Keratinocyte (primary cell): ENCODE measurements around the gene EIF2B2. TPM values are rescaled to one million over a fixed set of nuclear protein-coding genes. Genes with fewer than 3 reads are reported as not detected.

ENCODE experiments used
- DNase-seq: peaks from one replicate; pipeline ENCODE4 v3.0.0-alpha.2; 2011; ENCODE audit warnings: low read depth, missing footprints, low spot score
- FAIRE-seq: peaks from 2 replicates; lab custom pipeline; 2011; peaks lifted over from hg19 to GRCh38; lab: Jason Lieb, UNC
- H2AFZ ChIP-seq: 2 replicates; pipeline ENCODE4 v1.6.0; 2012; ENCODE audit warnings: low read length, control low read depth, inconsistent platforms; ENCODE audit not compliant: control insufficient read depth
- H3K27ac ChIP-seq: 2 replicates; pipeline ENCODE4 v1.5.1; 2011; ENCODE audit warnings: low read length; ENCODE audit not compliant: control insufficient read depth, insufficient read depth
- H3K27me3 ChIP-seq: 3 replicates; pipeline ENCODE4 v1.6.0; 2011; ENCODE audit warnings: low read length; ENCODE audit not compliant: control insufficient read depth, insufficient read depth; ENCODE audit errors: extremely low read depth
- H3K36me3 ChIP-seq, 2 experiments: 2 replicates in 1 of 2; 3 replicates in 1 of 2; pipeline ENCODE4 v1.5.1; 2011; ENCODE audit warnings: low read length in 2 of 2, mild to moderate bottlenecking in 1 of 2; ENCODE audit not compliant: control insufficient read depth in 2 of 2, insufficient read depth in 2 of 2; ENCODE audit errors: extremely low read depth in 1 of 2
- H3K4me1 ChIP-seq: 3 replicates; pipeline ENCODE4 v1.5.1; 2011; ENCODE audit warnings: low read length; ENCODE audit not compliant: control insufficient read depth, insufficient read depth; ENCODE audit errors: extremely low read depth
- H3K4me2 ChIP-seq: 3 replicates; pipeline ENCODE4 v1.6.0; 2011; ENCODE audit warnings: low read depth, low read length; ENCODE audit not compliant: control insufficient read depth, insufficient read depth; ENCODE audit errors: extremely low read depth
- H3K4me3 ChIP-seq, 3 experiments: fragments of 200-600 bp in 1 of 3; sonication (generic) in 1 of 3; 2 replicates in 2 of 3; 3 replicates in 1 of 3; pipeline ENCODE4 v1.5.1; 2011 to 2016; ENCODE audit warnings: low read length in 3 of 3, mild to moderate bottlenecking in 3 of 3, control low read depth in 2 of 3, inconsistent platforms in 1 of 3, low read depth in 1 of 3, mixed read lengths in 1 of 3, mixed run types in 1 of 3, moderate library complexity in 1 of 3; ENCODE audit not compliant: control insufficient read depth in 2 of 3, insufficient read depth in 2 of 3; ENCODE audit errors: extremely low read depth in 1 of 3
- H3K79me2 ChIP-seq: 2 replicates; pipeline ENCODE4 v1.6.0; 2012; ENCODE audit warnings: low read length; ENCODE audit not compliant: control insufficient read depth, insufficient read depth
- H3K9ac ChIP-seq: 3 replicates; pipeline ENCODE4 v1.6.0; 2011; ENCODE audit warnings: low read length; ENCODE audit not compliant: control insufficient read depth, insufficient read depth; ENCODE audit errors: extremely low read depth
- H3K9me1 ChIP-seq: 3 replicates; pipeline ENCODE4 v1.6.0; 2011; ENCODE audit warnings: low read length; ENCODE audit not compliant: control insufficient read depth, insufficient read depth; ENCODE audit errors: extremely low read depth
- H3K9me3 ChIP-seq: 2 replicates; pipeline ENCODE4 v1.5.1; 2012; ENCODE audit warnings: low read depth, low read length; ENCODE audit not compliant: control insufficient read depth
- H4K20me1 ChIP-seq: 3 replicates; pipeline ENCODE4 v1.6.0; 2011; ENCODE audit warnings: low read length; ENCODE audit not compliant: control insufficient read depth, insufficient read depth; ENCODE audit errors: extremely low read depth
- EZH2 ChIP-seq: IDR thresholded peaks from one replicate; pipeline ENCODE4 v1.6.1; 2012; ENCODE audit warnings: inconsistent platforms, mild to moderate bottlenecking, low read length, moderate library complexity
- dilution Hi-C: fragments of 300-500 bp; cut with MboI; formaldehyde crosslinking; loops from one replicate; pipeline ENCODE4 v1.7.0; 2020; ENCODE audit warnings: low sequenced_read_pairs; ENCODE audit not compliant: extremely low pct_ligation_motif_present
- polyA plus RNA-seq, 5 experiments: library from polyadenylated mRNA; depleted of rRNA in 3 of 5; stranded (reverse) in 3 of 5; stranded (forward) in 1 of 5; unstranded in 1 of 5; fragments of >200 nt; gene quantifications; 1 replicate in 1 of 5; 2 replicates in 3 of 5; 3 replicates in 1 of 5; pipeline versions ENCODE4 v1.2.1 to v1.2.3, GENCODE V29; 2011 to 2012; ENCODE audit warnings: missing spikeins in 2 of 5, low read depth in 1 of 5, low replicate concordance in 1 of 5
- TF ChIP-seq, protein P1 (sequence below), 3 experiments: IDR thresholded peaks in 1 of 3; conservative IDR thresholded peaks in 1 of 3; optimal IDR thresholded peaks in 1 of 3; 2 replicates in 2 of 3; 3 replicates in 1 of 3; pipeline versions ENCODE3 to v1.5.1; 2011; ENCODE audit warnings: low read length in 3 of 3, mild to moderate bottlenecking in 3 of 3, moderate library complexity in 2 of 3, control low read depth in 1 of 3, inconsistent platforms in 1 of 3; ENCODE audit not compliant: insufficient read depth in 2 of 3; ENCODE audit errors: extremely low read depth in 1 of 3

Gene EIF2B2
- polyA plus RNA-seq, 1 donor (not counting 4 experiments of a cell fraction or from before 2014, with no cell fraction given): 113 TPM

DNA sequence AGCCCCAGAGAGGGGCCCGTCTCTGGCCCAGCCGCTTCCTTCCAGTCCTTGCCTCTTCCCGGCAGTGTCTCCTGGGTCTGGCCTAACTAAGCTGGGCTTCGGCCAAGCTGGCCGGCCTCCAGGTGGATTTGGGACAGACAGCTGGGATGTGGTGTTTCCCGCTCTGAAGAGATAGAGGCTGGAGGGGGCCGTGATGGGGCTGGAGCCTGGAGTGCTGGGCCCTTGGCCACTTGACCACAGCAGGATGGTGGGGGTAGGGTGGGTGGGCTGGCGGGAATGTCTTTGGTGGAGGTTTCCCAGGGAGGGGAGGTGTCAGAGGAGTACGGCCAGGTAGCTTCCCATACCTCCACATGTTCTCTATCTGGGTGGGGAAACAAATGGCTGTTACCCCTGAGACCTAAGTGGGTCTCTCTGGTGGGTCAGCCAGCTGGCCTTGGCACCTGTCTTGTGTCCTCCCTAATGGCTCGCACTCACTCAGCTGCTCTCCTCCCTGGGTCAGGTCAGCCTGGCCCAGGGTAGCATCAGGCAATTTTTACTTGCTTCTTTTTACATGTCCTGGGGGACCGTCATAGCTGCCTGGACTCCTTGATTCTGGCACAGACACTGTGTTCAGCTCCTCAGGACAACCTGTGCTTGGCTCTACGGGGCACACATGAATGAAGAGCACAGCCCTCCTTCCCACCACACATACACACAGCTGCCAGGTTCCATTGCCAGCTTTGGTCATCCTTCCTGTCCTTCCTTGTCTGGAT is 27.5 kb upstream of the EIF2B2 start:
- H3K9me3 ChIP-seq: no peaks in the 10 kb centered on the region
- H3K27me3 ChIP-seq: no peaks in the 10 kb centered on the region
- no peak overlapping the region for H3K27ac ChIP-seq
- H4K20me1 ChIP-seq: no peaks in the 10 kb centered on the region
- no peak overlapping the region for H3K4me3 ChIP-seq
- H3K79me2 ChIP-seq: no peaks in the 10 kb centered on the region
- no peaks in the 10 kb centered on the region for H3K36me3 ChIP-seq
- no peak overlapping the region for H3K4me2 ChIP-seq
- no peak overlapping the region for H3K9ac ChIP-seq
- FAIRE-seq: no peak
- peaks cover 22% of the 10 kb centered on the region for H3K4me1 ChIP-seq
- TF ChIP-seq EZH2: no peak
- TF ChIP-seq, protein P1, sequence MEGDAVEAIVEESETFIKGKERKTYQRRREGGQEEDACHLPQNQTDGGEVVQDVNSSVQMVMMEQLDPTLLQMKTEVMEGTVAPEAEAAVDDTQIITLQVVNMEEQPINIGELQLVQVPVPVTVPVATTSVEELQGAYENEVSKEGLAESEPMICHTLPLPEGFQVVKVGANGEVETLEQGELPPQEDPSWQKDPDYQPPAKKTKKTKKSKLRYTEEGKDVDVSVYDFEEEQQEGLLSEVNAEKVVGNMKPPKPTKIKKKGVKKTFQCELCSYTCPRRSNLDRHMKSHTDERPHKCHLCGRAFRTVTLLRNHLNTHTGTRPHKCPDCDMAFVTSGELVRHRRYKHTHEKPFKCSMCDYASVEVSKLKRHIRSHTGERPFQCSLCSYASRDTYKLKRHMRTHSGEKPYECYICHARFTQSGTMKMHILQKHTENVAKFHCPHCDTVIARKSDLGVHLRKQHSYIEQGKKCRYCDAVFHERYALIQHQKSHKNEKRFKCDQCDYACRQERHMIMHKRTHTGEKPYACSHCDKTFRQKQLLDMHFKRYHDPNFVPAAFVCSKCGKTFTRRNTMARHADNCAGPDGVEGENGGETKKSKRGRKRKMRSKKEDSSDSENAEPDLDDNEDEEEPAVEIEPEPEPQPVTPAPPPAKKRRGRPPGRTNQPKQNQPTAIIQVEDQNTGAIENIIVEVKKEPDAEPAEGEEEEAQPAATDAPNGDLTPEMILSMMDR (optimal IDR thresholded peaks at IDR 0.05 in 1 of 3, IDR thresholded peaks at IDR 0.05 in 1 of 3, conservative IDR thresholded peaks at IDR 0.05 in 1 of 3; ENCODE audit: extremely low read depth in 1 of 3, insufficient read depth in 2 of 3, low read length in 3 of 3): no peak
- DNase-seq: no peak
- no peak overlapping the region for H2AFZ ChIP-seq
- H3K9me1 ChIP-seq: no peaks in the 10 kb centered on the region
- dilution Hi-C loops: no loop called here

DNA sequence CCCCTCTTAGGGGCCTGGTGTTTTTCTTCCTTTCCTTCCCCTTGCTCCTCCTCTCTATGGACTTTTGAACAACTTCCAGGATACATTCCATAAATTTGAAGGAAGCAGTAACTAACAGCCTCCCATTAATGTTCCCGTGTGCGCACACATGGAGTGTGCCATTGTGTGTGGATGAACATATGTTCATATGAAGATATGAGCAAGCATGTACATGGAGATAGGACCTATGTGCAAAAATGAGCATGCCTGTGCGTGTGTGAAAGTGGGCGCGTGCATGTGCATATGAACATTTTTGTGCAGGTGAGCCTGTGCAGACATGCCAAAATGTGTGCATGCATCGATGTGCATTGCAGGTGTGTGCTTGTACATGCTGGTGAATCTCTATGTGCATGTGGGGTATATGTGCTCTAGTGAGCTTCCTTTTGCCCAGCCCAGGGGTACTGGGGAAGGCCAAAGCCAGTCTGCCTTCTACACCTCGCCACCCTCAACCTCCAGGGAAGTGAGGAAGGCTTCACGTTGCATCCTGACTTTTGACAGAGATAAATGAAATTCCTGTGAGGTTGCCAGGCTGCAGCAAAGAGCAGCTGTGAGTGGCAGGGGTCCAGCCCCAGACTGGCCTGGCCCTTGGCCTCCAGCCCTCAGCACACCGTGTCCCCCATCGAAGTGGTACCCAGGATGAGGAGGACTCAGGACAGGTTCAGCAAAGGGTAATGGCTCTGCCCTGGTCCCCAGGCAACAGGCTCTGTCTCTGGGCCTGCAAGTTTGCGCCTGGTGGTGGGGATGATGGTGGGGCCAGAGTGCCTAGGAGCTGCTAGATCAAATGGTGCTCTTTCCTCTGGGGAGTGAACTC is 26.2 kb upstream of the EIF2B2 start:
- TF ChIP-seq EZH2: no peak
- TF ChIP-seq, protein P1 (optimal IDR thresholded peaks at IDR 0.05 in 1 of 3, IDR thresholded peaks at IDR 0.05 in 1 of 3, conservative IDR thresholded peaks at IDR 0.05 in 1 of 3; ENCODE audit: extremely low read depth in 1 of 3, insufficient read depth in 2 of 3, low read length in 3 of 3): no peak
- Histone ChIP-seq H3K4me1 (peaks cover 22% of the 10 kb centered on the region), H3K9ac (no peak overlapping the region), H3K9me3 (no peaks in the 10 kb centered on the region), H3K4me2 (no peak overlapping the region), H3K9me1 (no peaks in the 10 kb centered on the region), H3K27ac (no peak overlapping the region), H4K20me1 (no peaks in the 10 kb centered on the region), H3K27me3 (no peaks in the 10 kb centered on the region), H3K36me3 (no peaks in the 10 kb centered on the region), H2AFZ (no peak overlapping the region), H3K79me2 (no peaks in the 10 kb centered on the region), H3K4me3 (no peak overlapping the region)
- dilution Hi-C loops: no loop called here
- FAIRE-seq (no peak), DNase-seq (no peak)
